ENCODE measurements around the gene MSTO1. TPM values are rescaled to one million over a fixed set of nuclear protein-coding genes. Genes with fewer than 3 reads are reported as not detected.
"Not testable (repeated sequence)": the region's sequence is repeated elsewhere in the genome, so short reads cannot be mapped to it uniquely, and the experiment has no call there.

The MSTO1 gene
- total RNA-seq, 1 donor from 2014 or later = 13.1 TPM

DNA sequence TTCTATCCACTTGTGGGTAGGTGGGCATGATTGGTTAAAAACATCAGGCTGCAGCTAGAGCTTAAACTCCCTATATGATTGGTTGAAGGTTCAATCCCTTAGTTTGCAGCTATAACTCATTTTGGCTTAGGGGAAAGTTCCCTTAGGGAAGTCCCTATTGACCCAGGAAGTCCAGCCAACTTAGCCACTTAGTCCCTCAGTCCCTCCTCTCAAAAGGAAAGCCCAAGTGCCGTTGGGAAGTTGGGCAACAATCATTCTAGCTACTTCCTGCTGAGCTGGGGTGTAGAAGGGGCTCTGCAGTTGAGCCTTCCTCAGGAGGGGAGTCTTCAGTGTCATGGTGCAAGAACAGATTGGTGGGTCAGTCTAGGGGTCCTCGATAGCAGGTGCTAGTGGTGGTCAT is 12.2 kb downstream of the MSTO1 start:
- Histone ChIP-seq H3K4me1 (no peaks in the 10 kb centered on the region), H3K4me3 (no peak overlapping the region), H3K27me3 (ENCODE audit: low read depth) (no peaks in the 10 kb centered on the region), H3K9me3 (replicated peaks) (no peaks in the 10 kb centered on the region), H3K36me3 (no peaks in the 10 kb centered on the region), H3K27ac (replicated peaks) (no peak overlapping the region)
- no peak for TF ChIP-seq CTCF (IDR thresholded peaks at IDR 0.05; ENCODE audit: borderline replicate concordance)
- intact Hi-C loops (cut with micrococcal nuclease) = no loop called here
- no peak for DNase-seq

DNA sequence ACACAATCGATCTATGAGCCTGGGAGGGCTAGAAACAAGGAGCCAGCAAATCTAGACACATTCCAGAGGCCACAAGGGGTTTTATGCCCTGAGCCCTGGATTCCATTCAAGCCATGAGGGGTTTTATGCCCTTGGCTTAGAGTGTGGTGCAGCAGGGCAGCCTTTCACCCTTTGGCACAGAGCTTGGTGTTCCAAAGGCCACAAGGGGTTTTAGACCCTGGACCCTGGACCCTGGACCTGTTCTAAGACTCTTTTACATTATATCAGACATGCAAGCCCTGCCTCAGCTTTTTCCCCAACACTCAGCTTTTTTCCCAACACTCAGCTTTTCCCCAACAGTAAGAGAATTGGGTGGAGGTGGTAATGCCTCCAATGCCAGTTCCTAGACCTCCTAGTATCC is 13.3 kb downstream of the MSTO1 start:
- H3K27ac ChIP-seq (replicated peaks) = no peak overlapping the region
- H3K4me3 ChIP-seq = no peak overlapping the region
- DNase-seq = no peak
- intact Hi-C loops (cut with micrococcal nuclease) = no loop called here
- no peaks in the 10 kb centered on the region for H3K9me3 ChIP-seq (replicated peaks)
- H3K4me1 ChIP-seq = no peaks in the 10 kb centered on the region
- no peaks in the 10 kb centered on the region for H3K36me3 ChIP-seq
- no peak for TF ChIP-seq CTCF (IDR thresholded peaks at IDR 0.05; ENCODE audit: borderline replicate concordance)
- H3K27me3 ChIP-seq (ENCODE audit: low read depth) = no peaks in the 10 kb centered on the region

DNA sequence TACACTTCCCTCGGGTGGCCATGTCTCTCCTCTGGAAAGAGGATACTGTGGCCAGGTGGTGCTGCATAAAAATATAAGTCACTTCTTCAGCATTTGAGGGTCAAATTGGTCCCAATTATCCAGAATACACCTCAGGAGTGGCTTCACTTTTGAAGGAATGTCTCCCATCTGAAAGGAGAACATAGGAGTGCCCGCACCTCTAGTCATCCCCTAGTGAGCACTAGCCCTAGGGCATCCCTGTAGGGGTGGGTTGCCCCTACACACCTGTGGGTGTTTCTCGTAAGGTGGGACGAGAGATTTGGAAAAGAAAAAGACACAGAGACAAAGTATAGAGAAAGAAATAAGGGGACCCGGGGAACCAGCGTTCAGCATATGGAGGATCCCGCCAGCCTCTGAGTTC is 16.4 kb downstream of the MSTO1 start:
- H3K9me3 ChIP-seq (replicated peaks); H3K4me1 ChIP-seq; intact Hi-C loops (cut with micrococcal nuclease); H3K27ac ChIP-seq (replicated peaks); DNase-seq; H3K27me3 ChIP-seq (ENCODE audit: low read depth); H3K4me3 ChIP-seq; H3K36me3 ChIP-seq: not testable (repeated sequence)

DNA sequence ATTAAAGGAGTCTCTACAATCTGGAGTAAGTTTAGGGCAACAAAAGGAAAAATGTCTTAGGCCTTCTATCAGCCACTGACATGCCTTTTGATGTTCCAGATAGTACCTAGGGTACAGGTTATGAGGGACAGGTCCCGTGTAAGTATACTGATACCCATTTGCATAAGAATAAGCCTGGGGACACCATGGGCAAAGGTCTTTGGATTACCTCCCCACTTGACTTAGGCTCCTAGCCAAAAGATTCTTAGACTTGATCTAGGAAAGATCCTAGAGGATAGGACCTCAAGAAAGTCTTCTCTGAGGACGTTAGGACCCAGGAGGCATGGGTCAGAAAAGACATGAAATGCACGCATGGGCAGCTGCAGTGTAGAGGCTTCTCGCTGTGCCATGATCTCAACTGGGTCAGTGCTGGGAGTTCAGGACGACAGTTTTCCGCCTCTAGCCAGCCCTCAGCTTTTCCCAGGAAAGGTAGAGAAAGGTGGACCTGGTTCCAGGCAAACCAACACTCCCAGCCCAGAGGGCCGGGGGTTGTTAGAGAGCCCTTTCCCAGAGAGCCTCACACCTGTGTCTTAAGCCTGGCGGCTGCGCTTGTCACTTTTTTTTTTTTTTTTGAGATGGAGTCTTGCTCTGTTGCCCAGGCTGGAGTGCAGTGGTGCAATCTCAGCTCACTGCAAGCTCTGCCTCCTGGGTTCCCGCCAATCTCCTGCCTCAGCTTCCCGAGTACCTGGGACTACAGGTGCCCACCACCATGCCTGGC is 26.6 kb downstream of the MSTO1 start:
- H3K9me3 ChIP-seq (replicated peaks) = peaks cover 4% of the 10 kb centered on the region
- no peak for DNase-seq
- no peaks in the 10 kb centered on the region for H3K36me3 ChIP-seq
- peak overlapping the region; percentile 55 for H3K4me3 ChIP-seq
- H3K27me3 ChIP-seq (ENCODE audit: low read depth) = no peaks in the 10 kb centered on the region
- peaks cover 4% of the 10 kb centered on the region for H3K4me1 ChIP-seq
- H3K27ac ChIP-seq (replicated peaks) = peak overlapping the region; percentile 55
- intact Hi-C loops (cut with micrococcal nuclease) = no loop called here
- no peak for TF ChIP-seq CTCF (IDR thresholded peaks at IDR 0.05; ENCODE audit: borderline replicate concordance)

DNA sequence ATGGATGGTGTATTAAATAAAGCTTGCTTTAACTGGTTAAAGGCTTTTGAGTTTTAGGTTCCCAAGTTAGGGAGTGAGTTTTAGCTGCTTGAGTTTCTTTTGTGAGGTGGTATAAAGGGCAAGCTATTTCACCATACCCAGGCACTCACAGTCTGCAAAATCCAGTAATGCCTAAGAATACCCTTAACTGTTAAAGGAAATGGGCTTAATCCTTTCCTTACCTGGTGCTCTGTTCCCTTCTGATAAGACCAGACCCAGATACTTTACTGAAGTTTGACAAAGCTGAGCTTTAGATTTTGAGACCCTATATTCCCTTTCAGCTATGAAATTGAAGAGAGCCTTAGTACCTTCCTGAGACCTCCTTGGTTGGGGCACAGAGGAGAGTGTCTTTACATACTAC is 30.3 kb downstream of the MSTO1 start:
- no peak overlapping the region for H3K4me3 ChIP-seq
- no peak overlapping the region for H3K27ac ChIP-seq (replicated peaks)
- no peaks in the 10 kb centered on the region for H3K27me3 ChIP-seq (ENCODE audit: low read depth)
- H3K4me1 ChIP-seq = peaks cover 11% of the 10 kb centered on the region
- TF ChIP-seq CTCF (IDR thresholded peaks at IDR 0.05; ENCODE audit: borderline replicate concordance) = no peak
- peaks cover 27% of the 10 kb centered on the region for H3K9me3 ChIP-seq (replicated peaks)
- intact Hi-C loops (cut with micrococcal nuclease) = no loop called here
- no peak for DNase-seq
- no peaks in the 10 kb centered on the region for H3K36me3 ChIP-seq

DNA sequence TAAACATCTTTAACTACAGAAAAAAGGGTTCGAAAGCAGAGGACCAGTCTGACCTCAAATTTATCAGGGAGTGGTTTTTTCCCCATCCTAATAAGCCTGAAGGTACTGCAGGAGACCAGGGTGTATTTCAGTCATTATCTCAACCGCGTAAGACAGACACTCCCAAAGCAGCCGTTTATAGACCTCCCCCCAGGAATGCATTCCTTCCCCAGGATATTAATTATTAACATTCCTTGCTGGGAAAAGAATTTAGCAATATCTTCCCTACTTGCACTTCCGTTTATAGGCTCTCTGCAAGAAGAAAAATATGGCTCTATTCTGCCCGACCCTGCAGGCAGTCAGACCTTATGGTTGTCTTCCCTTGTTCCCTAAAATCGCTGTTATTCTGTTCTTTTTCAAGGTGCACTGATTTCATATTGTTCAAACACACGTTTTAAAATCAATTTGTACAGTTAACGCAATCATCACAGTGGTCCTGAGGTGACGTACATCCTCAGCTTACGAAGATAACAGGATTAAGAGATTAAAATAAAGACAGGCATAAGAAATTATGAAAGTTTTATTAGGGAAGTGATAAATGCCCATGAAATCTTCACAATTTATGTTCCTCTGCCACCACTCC is 32.7 kb downstream of the MSTO1 start:
- H3K36me3 ChIP-seq; DNase-seq; intact Hi-C loops (cut with micrococcal nuclease); H3K27ac ChIP-seq (replicated peaks); H3K27me3 ChIP-seq (ENCODE audit: low read depth); H3K4me3 ChIP-seq: not testable (repeated sequence)
- peaks cover 27% of the 10 kb centered on the region for H3K9me3 ChIP-seq (replicated peaks)
- H3K4me1 ChIP-seq = peaks cover 17% of the 10 kb centered on the region

Measured in left ventricle myocardium inferior (tissue), 1 donor.